Stimulated activated CD4-positive, alpha-beta T cell treated with anti-CD3 and anti-CD28 coated beads, Interleukin-4, amount 100 ng/mL, for 48 hours (primary cell): ENCODE results near the gene COL20A1.

Experiments
- DNase-seq, 2 donors: peaks; one replicate each; pipeline ENCODE4 v3.0.0-alpha.2; 2020; ENCODE audit warnings: low read depth in 2 of 2

Gene COL20A1

GRCh38 chr20:63261060-63261794, 31.8 kb upstream of the COL20A1 start:
- DNase-seq = no peak

- no peak for DNase-seq
Observed at GRCh38 chr20:63261795-63262528, 31.0 kb upstream of the COL20A1 start.

- DNase-seq = no peak
Observed at GRCh38 chr20:63262836-63263235, 30.1 kb upstream of the COL20A1 start.

- DNase-seq = no peak
Observed at GRCh38 chr20:63264000-63264399, 29.0 kb upstream of the COL20A1 start.

- DNase-seq = no peak
Observed at GRCh38 chr20:63264519-63264918, 28.5 kb upstream of the COL20A1 start.

DNA sequence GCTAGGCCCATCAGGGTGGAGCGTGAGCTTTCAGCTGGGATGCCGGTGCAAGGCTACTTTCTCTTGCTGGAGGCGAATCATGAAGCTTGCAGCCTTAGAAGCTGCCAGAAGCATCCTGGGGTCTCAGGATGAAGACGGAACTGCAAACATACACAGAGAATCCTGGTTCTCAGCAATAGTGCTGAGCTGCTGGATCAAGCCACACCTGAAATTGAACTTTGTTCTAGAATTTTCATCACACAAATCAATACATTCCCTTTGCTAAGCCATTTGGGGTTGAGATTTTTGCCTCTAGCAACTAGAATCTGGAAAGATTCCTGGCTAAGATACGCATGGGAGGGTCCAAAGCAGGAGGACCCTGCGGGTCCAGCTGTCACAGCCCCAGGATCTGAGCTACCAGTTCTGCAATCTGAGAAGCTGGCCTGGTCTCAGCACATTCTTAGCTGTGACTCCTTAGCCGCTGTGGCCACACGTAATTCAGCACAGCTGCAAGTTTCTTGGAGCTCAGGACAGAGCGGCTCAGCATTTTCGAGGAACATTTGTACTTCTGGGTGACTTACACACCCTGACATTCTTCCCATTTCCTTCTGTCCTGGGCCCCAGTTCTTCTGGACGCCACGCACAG, 27.0 kb upstream of the COL20A1 start:
- no peak for DNase-seq

DNA sequence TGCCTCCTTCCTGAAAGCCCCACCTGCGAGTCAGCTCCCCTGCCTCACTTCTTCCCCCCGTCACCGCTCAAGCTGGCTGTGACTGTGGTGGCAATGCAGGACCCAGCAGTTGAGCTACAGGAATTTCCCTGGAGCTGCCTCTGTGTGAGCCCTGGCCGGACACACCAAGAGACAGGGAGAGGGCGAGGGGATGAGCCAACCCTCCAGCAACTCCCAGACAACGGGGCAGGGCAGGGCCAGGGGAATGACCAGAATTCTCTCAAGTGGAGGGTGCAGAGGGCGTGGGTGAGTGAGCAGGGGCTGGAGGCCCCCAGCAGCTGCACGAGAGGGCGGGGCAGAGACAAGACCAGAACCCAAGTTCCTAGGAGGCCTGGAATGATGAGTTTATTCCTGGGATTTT, 25.3 kb upstream of the COL20A1 start:
- no peak for DNase-seq

DNA sequence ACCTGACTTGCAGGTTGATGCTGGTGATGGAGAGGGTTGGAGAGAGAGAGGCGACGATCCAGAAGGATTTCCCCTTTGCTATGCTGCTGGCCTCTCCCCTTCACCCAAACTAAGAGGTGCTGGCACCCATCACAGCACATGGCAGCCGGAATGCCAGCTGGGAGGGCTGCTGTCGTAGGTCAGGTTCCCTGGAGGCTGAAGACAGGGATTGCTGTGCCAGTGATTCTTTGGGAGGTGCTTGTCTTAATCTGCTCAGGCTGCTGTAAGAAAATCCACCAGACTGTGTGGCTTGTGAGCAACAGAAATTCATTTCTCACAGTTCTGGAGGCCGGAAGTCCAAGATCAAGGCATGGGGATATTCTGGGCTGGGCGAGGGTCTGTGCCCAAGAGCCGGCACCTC, 24.7 kb upstream of the COL20A1 start:
- DNase-seq = no peak

- DNase-seq = no peak
Observed at GRCh38 chr20:63268671-63269439, 24.1 kb upstream of the COL20A1 start.

DNA sequence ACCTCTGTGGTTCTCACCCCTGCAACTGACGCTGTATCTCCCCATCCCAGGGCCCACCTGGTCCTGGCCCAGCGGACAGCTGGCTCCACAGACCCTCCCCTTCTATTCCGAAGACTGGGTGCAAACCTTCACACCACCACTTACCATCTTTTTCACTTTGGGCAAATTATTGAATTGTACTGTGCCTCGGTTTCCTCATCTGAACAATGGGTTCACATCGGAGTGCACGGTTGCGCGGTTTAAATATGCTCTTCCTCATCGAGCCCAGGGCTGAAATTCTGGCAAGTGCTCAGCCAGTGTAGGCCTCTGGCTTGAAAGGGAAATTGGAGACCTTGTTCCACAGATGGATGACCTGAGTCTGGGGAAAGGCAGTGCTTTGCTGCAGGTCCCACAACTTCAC, 23.3 kb upstream of the COL20A1 start:
- DNase-seq = no peak

DNA sequence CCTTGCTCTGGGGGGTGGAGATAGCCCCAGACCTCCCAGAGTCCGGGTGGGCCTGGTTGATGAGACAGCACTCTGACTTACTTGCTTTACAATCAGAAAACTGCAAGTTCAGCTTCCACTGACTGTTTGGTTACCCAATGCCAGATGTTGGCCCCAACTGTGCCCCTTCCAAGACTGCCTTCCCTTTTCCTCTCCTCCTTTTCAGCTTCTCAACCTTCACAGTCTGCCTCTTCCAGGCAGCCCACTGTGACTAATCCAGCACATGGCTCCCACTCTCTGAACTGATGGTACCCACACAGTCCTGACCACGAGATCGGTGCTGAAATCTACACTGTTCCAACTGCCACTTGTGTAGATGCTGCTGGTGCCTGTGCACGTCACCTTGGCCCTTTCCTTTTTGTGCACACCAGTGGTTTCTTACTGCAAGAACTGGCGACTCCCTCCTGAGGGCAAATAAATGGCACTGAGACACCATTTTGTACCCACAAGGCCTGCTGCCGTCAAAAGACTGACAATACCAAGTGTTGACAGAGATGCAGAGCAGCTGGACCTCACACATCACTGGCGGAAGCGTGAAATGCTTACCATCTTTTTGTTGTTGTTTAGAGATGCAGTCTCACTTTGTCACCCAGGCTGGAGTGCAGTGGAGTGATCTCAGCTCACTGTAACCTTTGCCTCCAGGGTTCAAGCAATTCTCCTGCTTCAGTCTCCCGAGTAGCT, 22.2 kb upstream of the COL20A1 start:
- no peak for DNase-seq

GRCh38 chr20:63272105-63273058, 20.6 kb upstream of the COL20A1 start, which contains the start of gene ARFGAP1:
ARFGAP1 (plus strand) TSS chr20:63272813; CDS start chr20:63275581, 2,768 bp downstream.
- DNase-seq = peak; percentile 85 to 86

DNA sequence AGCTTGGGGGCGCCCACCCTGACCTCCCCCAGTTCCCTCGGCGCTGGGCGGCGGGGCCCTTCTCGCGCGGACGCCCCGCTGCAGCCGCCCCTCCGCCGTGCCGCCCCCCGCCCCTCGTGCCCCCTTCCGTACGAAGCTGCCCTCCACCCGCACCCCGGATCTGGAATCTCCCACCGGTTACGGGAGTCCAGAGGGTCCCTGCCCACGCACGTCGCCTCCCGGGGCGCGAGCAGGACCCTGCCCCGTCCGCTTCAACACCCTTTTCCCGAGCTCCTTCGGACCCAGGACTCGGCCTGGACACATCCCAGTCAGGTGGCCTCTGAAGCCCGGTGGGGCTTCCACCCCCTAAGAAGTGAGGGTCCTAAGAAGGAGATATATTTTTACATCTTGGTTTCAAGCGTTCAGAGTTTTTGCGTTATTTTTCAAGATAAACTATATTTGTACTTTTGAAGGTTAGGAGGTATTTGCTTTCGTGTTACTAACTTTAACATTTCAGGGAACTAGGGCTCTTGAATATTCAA, 19.9 kb upstream of the COL20A1 start:
- no peak for DNase-seq

- no peak for DNase-seq
Observed at GRCh38 chr20:63273635-63274380, 19.2 kb upstream of the COL20A1 start.

DNA sequence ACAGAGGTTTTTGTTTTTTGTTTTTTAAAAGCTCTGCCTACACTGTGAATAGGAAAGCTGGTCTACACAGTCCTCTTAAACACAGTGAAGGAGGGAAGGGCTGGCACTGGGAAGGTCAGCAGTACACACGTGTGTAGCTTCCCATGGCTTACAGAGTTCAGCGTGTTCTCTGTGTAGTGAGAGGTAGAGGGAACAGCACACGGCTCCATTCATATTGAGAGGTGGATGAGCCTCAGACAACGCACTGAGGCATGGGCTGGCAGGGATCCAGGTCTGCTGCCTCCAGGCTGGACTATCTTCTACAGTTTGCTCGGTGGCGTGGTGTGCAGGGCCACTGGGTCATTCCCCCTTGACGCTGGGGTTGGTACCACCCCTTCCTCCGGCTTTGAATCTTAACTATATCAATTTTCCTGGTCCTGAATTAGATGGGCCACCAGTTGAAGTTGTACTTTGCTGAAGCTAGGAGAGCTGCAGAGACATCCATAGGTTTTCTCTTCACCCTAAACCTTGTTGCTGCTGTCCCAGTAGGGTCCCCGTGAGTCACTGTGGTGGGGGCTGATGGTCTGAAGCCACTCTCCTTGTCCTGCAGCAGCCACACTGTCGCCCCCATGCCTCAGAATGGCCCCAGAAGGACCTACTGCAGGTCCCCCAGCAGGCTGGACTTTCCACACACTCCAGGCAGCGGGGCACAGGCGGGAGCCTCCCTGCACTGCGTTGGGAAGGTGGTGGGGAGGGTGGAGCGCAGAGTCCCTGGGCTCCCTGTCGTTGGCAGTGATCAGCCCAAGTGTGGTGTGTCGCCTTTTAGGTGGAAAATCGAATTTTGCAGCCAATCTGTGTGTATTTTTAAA, 18.4 kb upstream of the COL20A1 start:
- no peak for DNase-seq

GRCh38 chr20:63275825-63276224, 17.2 kb upstream of the COL20A1 start:
- DNase-seq = no peak

GRCh38 chr20:63276956-63277355, 16.0 kb upstream of the COL20A1 start:
- no peak for DNase-seq
